T-cell (primary cell): ENCODE measurements around the gene ARL4A. TPM values are rescaled to one million over a fixed set of nuclear protein-coding genes. Genes with fewer than 3 reads are reported as not detected.
A peak's percentile ranks its signal among the peaks of the same experiment; 100 is the strongest.

Experiments used
- ATAC-seq, 4 experiments: fragments of 200-7000 bp in 3 of 4; fragments of 150-1000 bp in 1 of 4; cut with Tn5 transposase; replicated peaks in 1 of 4; 1 replicate in 3 of 4; 2 replicates in 1 of 4; pipeline ENCODE4 v1.10.0; 2021; ENCODE audit warnings: moderate library complexity in 3 of 4, mild to moderate bottlenecking in 2 of 4, moderate number of reproducible peaks in 1 of 4
- CTCF ChIA-PET, 2 donors: fragments of 300-600 bp; sonication (Branson Sonifier 250); formaldehyde crosslinking; loops; one replicate each; lab custom pipeline; 2022; ENCODE audit warnings: antibody characterized with exemption in 2 of 2; lab: Charles Lee
- POLR2A ChIA-PET, 2 donors: fragments of 300-600 bp; sonication (Branson Sonifier 250); formaldehyde crosslinking; loops; one replicate each; lab custom pipeline; 2022; ENCODE audit warnings: antibody characterized with exemption in 2 of 2; lab: Charles Lee
- DNase-seq, 35 experiments: peaks; one replicate each; pipeline versions ENCODE4 v3.0.0 to v3.0.0-alpha.2; 2013 to 2023
- H3K27ac ChIP-seq: one replicate; pipeline ENCODE4 v1.5.1; 2013; ENCODE audit warnings: low read length
- H3K27me3 ChIP-seq, 2 experiments: replicated peaks in 1 of 2; 1 replicate in 1 of 2; 2 replicates in 1 of 2; pipeline versions ENCODE4 v1.6.1 to v1.7.0; 2013; ENCODE audit warnings: low read length in 1 of 2, mixed read lengths in 1 of 2; ENCODE audit not compliant: control insufficient read depth in 2 of 2, insufficient read depth in 2 of 2; ENCODE audit errors: extremely low read depth in 1 of 2
- H3K36me3 ChIP-seq, 2 donors: 1 replicate in 1 of 2; 2 replicates in 1 of 2; pipeline versions ENCODE4 v1.6.1 to v1.7.0; 2013; ENCODE audit warnings: low read length in 1 of 2; ENCODE audit not compliant: control insufficient read depth in 2 of 2, insufficient read depth in 1 of 2; ENCODE audit errors: extremely low read depth in 1 of 2
- H3K4me1 ChIP-seq, 2 experiments: 1 replicate in 1 of 2; 2 replicates in 1 of 2; pipeline versions ENCODE4 v1.6.1 to v1.7.0; 2013; ENCODE audit warnings: low read length in 2 of 2, mixed read lengths in 1 of 2; ENCODE audit not compliant: insufficient read depth in 2 of 2, control insufficient read depth in 1 of 2; ENCODE audit errors: extremely low read depth in 1 of 2
- H3K4me3 ChIP-seq, 2 donors: 1 replicate in 1 of 2; 2 replicates in 1 of 2; pipeline versions ENCODE4 v1.5.1 to v1.7.0; 2013; ENCODE audit warnings: mild to moderate bottlenecking in 2 of 2, low read length in 1 of 2, moderate library complexity in 1 of 2; ENCODE audit not compliant: control insufficient read depth in 1 of 2; ENCODE audit errors: extremely low read depth in 1 of 2
- H3K9me3 ChIP-seq: 2 replicates; pipeline ENCODE4 v1.7.0; 2013
- H3K27ac Mint-ChIP-seq, 2 donors: one replicate each; pipeline ENCODE4 v1.8.0; 2020 to 2021; ENCODE audit warnings: mild to moderate bottlenecking in 2 of 2, mixed read lengths in 2 of 2
- H3K27me3 Mint-ChIP-seq, 2 donors: one replicate each; pipeline ENCODE4 v1.8.0; 2021 to 2022; ENCODE audit warnings: mixed read lengths in 2 of 2
- H3K36me3 Mint-ChIP-seq: one replicate; pipeline ENCODE4 v1.8.0; 2021; ENCODE audit warnings: mixed read lengths
- H3K4me1 Mint-ChIP-seq, 3 donors: one replicate each; pipeline ENCODE4 v1.8.0; 2020 to 2022; ENCODE audit warnings: mixed read lengths in 3 of 3, mild to moderate bottlenecking in 1 of 3
- H3K4me3 Mint-ChIP-seq, 3 donors: one replicate each; pipeline ENCODE4 v1.8.0; 2020 to 2022; ENCODE audit warnings: mild to moderate bottlenecking in 3 of 3, mixed read lengths in 3 of 3, moderate library complexity in 3 of 3
- H3K9me3 Mint-ChIP-seq, 3 donors: one replicate each; pipeline ENCODE4 v1.8.0; 2020 to 2022; ENCODE audit warnings: mixed read lengths in 3 of 3
- WGBS: methylation state at CpG from one replicate; pipeline ENCODE4 v1.1.5; 2013; ENCODE audit warnings: missing lambda C conversion rate; ENCODE audit not compliant: insufficient coverage; 5-methylcytosine and 5-hydroxymethylcytosine counted together
- total RNA-seq, 35 experiments: library from RNA in 6 of 35; stranded (reverse) in 6 of 35; fragments of 120-200 nt in 1 of 35; gene quantifications; one replicate each; pipeline versions ENCODE4 v1.2.1 to v1.2.4 and lab custom pipeline; 2013 to 2026

ARL4A gene
- total RNA-seq, 5 donors from 2014 or later (not counting 1 experiment from before 2014, with no cell fraction given): 7.0 to 98.2 (median 13.6) TPM

DNA sequence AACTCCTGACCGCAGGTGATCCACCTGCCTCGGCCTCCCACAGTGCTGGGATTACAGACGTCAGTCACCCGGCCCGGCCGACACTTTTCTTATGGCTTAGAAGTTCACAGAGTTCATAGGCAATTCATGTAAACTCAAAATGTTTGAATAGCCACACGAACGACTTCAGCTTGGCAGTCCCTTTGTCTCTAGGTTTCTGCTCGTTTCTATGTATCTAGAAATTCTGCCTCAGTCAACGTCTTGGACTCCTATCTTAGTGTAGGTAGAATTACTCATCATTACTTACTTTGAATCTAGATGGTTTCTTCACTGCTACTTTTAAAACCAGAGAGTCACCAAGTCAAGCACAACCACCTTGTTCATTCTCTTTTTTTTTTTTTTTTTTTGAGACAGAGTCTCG lies 23.7 kb downstream of the ARL4A start:
- POLR2A ChIA-PET: no interaction called here
- H3K27ac ChIP-seq: no peak overlapping the region
- H3K4me1 Mint-ChIP-seq: peaks cover 9 to 12% (median 10%) of the 10 kb centered on the region in 3 donors
- H3K9me3 ChIP-seq: no peaks in the 10 kb centered on the region
- H3K36me3 ChIP-seq: no peaks in the 10 kb centered on the region
- peaks cover 4 to 9% of the 10 kb centered on the region in 2 experiments for H3K4me1 ChIP-seq
- CTCF ChIA-PET: no interaction called here
- no peak overlapping the region for H3K4me3 Mint-ChIP-seq
- no peaks in the 10 kb centered on the region for H3K9me3 Mint-ChIP-seq
- DNase-seq (no peak), ATAC-seq (no peak)
- no peaks in the 10 kb centered on the region for H3K27me3 Mint-ChIP-seq
- H3K27me3 ChIP-seq: no peaks in the 10 kb centered on the region
- peaks cover 2% of the 10 kb centered on the region for H3K36me3 Mint-ChIP-seq
- H3K27ac Mint-ChIP-seq: no peak overlapping the region
- no peak overlapping the region for H3K4me3 ChIP-seq
- 88% methylated on average over 7 of the region's 11 CpGs for WGBS

GRCh38 chr7:12712236-12712635 lies 24.8 kb downstream of the ARL4A start:
- Histone ChIP-seq H3K27ac (no peak overlapping the region), H3K27me3 (no peaks in the 10 kb centered on the region), H3K36me3 (no peaks in the 10 kb centered on the region), H3K4me1 (peaks cover 8 to 13% of the 10 kb centered on the region in 2 experiments), H3K9me3 (no peaks in the 10 kb centered on the region), H3K4me3 (no peak overlapping the region)
- Mint-ChIP-seq H3K4me1 (peaks cover 9 to 19% (median 15%) of the 10 kb centered on the region in 3 donors), H3K4me3 (no peak overlapping the region), H3K27me3 (no peaks in the 10 kb centered on the region), H3K36me3 (no peaks in the 10 kb centered on the region), H3K27ac (no peak overlapping the region), H3K9me3 (no peaks in the 10 kb centered on the region)
- CTCF ChIA-PET: no interaction called here
- POLR2A ChIA-PET: no interaction called here
- no peak for ATAC-seq
- WGBS: 57% methylated on average over 1 of the region's 2 CpGs
- DNase-seq: no peak

DNA sequence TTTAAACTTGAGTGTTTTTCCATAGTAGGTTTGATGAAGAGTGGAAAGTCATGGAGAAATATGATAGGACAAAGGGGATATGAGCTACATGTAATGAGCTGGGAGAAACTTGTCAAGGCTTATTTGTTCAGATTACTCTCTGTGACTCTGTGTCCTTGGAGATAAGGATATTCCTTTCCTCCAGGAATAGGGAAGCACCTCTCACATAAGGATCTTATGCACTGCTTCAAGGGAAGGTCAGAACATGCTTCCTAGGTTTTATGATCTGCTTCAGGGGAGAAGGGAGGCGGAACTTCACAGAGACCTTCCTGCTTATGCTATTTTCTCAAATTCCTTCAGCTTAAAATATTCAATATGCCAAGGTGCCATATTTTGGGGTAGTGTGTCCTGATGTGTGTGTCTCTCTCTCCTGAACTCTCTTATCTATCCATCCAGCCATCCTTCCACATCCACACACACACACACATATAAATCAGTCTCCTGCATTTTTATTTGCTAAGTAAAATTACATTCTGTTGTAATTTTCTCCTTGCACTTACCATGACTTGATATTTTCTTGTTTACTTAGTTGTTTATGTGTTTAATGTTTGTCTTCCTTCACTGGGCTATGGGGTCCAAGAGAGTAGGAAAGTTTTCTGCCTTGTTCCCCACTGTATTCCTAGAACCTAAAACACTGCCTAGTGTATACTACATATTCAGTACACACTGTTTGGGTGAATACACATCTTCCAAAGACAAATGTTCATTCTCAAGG lies 26.4 kb downstream of the ARL4A start:
- Histone ChIP-seq H3K9me3 (no peaks in the 10 kb centered on the region), H3K4me3 (no peak overlapping the region), H3K36me3 (no peaks in the 10 kb centered on the region), H3K4me1 (peaks cover 8 to 13% of the 10 kb centered on the region in 2 experiments), H3K27me3 (no peaks in the 10 kb centered on the region), H3K27ac (no peak overlapping the region)
- no peak overlapping the region for H3K27ac Mint-ChIP-seq
- peaks cover 9 to 19% (median 15%) of the 10 kb centered on the region in 3 donors for H3K4me1 Mint-ChIP-seq
- ATAC-seq (no peak), DNase-seq (no peak)
- no peaks in the 10 kb centered on the region for H3K36me3 Mint-ChIP-seq
- CTCF ChIA-PET: no interaction called here
- no peak overlapping the region for H3K4me3 Mint-ChIP-seq
- H3K9me3 Mint-ChIP-seq: no peaks in the 10 kb centered on the region
- WGBS: no CpG with 5 or more reads among the region's 1 CpG
- POLR2A ChIA-PET: no interaction called here
- no peaks in the 10 kb centered on the region for H3K27me3 Mint-ChIP-seq

DNA sequence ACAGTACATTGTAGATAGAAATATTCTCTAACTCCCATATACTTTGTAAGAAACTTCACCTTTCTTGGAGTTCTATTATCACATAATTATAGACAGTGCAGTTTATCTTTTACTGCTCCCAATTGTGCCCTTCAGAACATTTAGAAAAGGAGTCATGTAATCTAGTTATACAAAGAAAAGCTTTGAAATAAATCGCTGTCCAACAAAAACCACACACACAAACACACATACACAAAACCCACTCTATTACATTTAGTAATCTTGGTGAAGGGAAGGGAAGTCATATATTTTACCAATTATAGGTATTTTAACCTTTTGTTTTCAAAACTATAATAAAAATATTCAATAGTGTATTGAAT lies 26.9 kb downstream of the ARL4A start:
- no peaks in the 10 kb centered on the region for H3K36me3 ChIP-seq
- no peak for ATAC-seq
- ChIA-PET POLR2A (no interaction called here), CTCF (no interaction called here)
- H3K27me3 ChIP-seq: no peaks in the 10 kb centered on the region
- peaks cover 8 to 13% of the 10 kb centered on the region in 2 experiments for H3K4me1 ChIP-seq
- no peaks in the 10 kb centered on the region for H3K9me3 ChIP-seq
- no CpG with 5 or more reads among the region's 1 CpG for WGBS
- Mint-ChIP-seq H3K27ac (no peak overlapping the region), H3K4me1 (peaks cover 9 to 25% (median 15%) of the 10 kb centered on the region in 3 donors), H3K9me3 (no peaks in the 10 kb centered on the region), H3K36me3 (no peaks in the 10 kb centered on the region), H3K4me3 (no peak overlapping the region), H3K27me3 (no peaks in the 10 kb centered on the region)
- no peak overlapping the region for H3K4me3 ChIP-seq
- no peak for DNase-seq
- no peak overlapping the region for H3K27ac ChIP-seq

DNA sequence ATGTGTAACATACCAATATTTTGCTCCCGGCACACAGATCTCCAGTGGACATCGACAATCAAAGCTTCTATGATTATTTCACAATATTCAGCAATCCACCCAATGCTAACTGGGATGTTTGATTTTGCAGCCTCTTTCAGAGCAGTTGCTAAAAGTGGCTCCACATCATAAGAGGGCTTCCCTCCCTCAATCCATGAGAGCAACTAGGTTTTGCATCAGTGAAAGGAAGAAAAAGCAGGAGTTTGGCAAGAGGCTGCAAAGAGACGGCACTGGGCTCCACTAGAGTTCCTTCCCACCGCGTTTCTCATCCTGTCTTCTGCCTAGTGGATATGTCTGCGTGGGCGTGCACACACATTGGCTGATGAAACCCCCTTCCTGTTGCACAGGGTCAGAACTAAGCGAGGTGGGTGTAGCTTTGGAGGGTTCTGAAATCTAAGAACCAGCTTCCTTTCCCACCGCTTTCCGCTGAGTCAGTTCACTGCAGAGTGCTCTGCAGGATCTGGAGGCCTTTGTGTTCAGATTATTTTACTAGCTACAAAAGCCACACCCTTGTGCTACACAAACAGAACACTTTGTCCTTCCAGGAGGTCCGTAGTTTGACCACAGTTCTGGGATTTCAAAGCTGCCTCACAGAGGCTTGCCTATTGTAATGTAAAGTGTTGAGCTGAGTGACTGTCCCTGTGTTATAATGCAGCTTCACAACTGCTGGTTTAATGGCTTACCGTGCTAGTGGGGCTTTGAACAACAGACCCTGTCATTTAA lies 28.1 kb downstream of the ARL4A start:
- peaks cover 9 to 36% (median 21%) of the 10 kb centered on the region in 3 donors for H3K4me1 Mint-ChIP-seq
- peak; percentile 50 to 83 (median 78) for ATAC-seq
- ChIA-PET CTCF (interaction anchor here in 1 of 2 donors (0.6 kb wide), 1 partner anchor 182 kb away, joined by 3 read pairs; no protein-coding TSS in a partner anchor), POLR2A (interaction anchor here in 1 of 2 donors (1.0 kb wide), 1 partner anchor 28 kb away, joined by 3 read pairs; the partner anchor contains the start of gene ARL4A)
- peak overlapping the region in 1 of 3 donors; percentile 25 for H3K4me3 Mint-ChIP-seq
- Histone ChIP-seq H3K9me3 (no peaks in the 10 kb centered on the region), H3K4me3 (no peak overlapping the region), H3K27me3 (no peaks in the 10 kb centered on the region), H3K36me3 (no peaks in the 10 kb centered on the region), H3K27ac (no peak overlapping the region), H3K4me1 (peaks cover 8 to 13% of the 10 kb centered on the region in 2 experiments)
- H3K36me3 Mint-ChIP-seq: no peaks in the 10 kb centered on the region
- 7% methylated on average over 5 of the region's 12 CpGs for WGBS
- no peaks in the 10 kb centered on the region for H3K27me3 Mint-ChIP-seq
- peak in 11 of 35 experiments; percentile 1 to 26 (median 5) for DNase-seq
- H3K9me3 Mint-ChIP-seq: no peaks in the 10 kb centered on the region
- H3K27ac Mint-ChIP-seq: peak overlapping the region; percentile 37 to 54

DNA sequence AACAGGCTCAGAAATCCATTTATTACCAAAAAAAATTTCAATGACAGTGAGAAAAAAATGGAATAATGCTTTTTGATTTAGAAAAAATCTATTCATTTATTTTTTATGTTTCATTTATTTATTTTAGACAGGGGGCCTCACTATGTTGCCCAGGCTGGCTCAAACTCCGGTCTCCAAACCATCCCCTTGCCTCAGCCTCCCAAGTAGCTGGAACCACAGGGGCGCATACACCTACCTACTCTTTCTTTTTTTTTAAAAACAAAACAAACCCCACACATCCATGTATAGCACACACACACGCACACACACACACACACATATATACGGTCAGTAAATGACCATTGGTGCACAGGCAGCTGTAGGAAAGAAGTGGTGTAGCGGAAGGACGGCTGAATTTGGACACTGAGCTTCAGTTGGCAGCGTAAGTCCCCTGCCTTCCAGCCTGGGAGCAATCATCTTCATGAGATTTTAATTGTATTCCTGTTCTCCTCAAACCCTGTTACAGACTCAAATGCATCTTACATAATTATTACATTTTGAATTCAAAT lies 28.8 kb downstream of the ARL4A start:
- no peak overlapping the region for H3K27ac ChIP-seq
- WGBS: 90% methylated on average over 4 of the region's 7 CpGs
- peaks cover 8 to 13% of the 10 kb centered on the region in 2 experiments for H3K4me1 ChIP-seq

More for the DNA sequence above, 28.8 kb downstream of the ARL4A start:
- Mint-ChIP-seq H3K36me3 (no peaks in the 10 kb centered on the region), H3K27ac (peak overlapping the region in 1 of 2 donors; percentile 37), H3K4me1 (peaks cover 9 to 36% (median 21%) of the 10 kb centered on the region in 3 donors), H3K9me3 (no peaks in the 10 kb centered on the region), H3K27me3 (no peaks in the 10 kb centered on the region), H3K4me3 (no peak overlapping the region)
- no peaks in the 10 kb centered on the region for H3K27me3 ChIP-seq
- H3K36me3 ChIP-seq: no peaks in the 10 kb centered on the region
- ATAC-seq (no peak), DNase-seq (no peak)
- no peaks in the 10 kb centered on the region for H3K9me3 ChIP-seq
- ChIA-PET POLR2A (no interaction called here), CTCF (interaction anchor here in 1 of 2 donors (0.6 kb wide), 1 partner anchor 183 kb away, joined by 3 read pairs; no protein-coding TSS in a partner anchor)
- no peak overlapping the region for H3K4me3 ChIP-seq
